Measurements from ENCODE around the gene PCDHGC3. TPM values are rescaled to one million over a fixed set of nuclear protein-coding genes. Genes with fewer than 3 reads are reported as not detected.

The PCDHGC3 gene
- total RNA-seq, 1 experiment from 2014 or later = 2.9 TPM

GRCh38 chr5:141441571-141442170 lies 34.1 kb upstream of the PCDHGC3 start:
- H3K36me3 ChIP-seq (ENCODE audit: control insufficient read depth, insufficient read depth, low read length) = no peaks in the 10 kb centered on the region
- Mint-ChIP-seq H3K27me3 (ENCODE audit: insufficient read depth, unreplicated experiment) (no peaks in the 10 kb centered on the region), H3K4me1 (ENCODE audit: low read depth, unreplicated experiment) (no peaks in the 10 kb centered on the region), H3K27ac (ENCODE audit: unreplicated experiment) (no peak overlapping the region), H3K36me3 (ENCODE audit: insufficient read depth, unreplicated experiment) (no peaks in the 10 kb centered on the region), H3K9me3 (ENCODE audit: unreplicated experiment) (peaks cover 37% of the 10 kb centered on the region), H3K4me3 (ENCODE audit: unreplicated experiment) (no peak overlapping the region)
- DNase-seq = no peak
- POLR2A ChIA-PET = no interaction called here
- no peaks in the 10 kb centered on the region for H3K4me1 ChIP-seq
- no peak overlapping the region for H3K4me3 ChIP-seq (ENCODE audit: low read depth, low read length)
- peaks cover 3% of the 10 kb centered on the region; the same call in 1 of the 2 replicates for H3K9me3 ChIP-seq
- no TSS peak for BruUV-seq (replicated peaks)
- no peaks in the 10 kb centered on the region for H3K27me3 ChIP-seq (replicated peaks; ENCODE audit: control insufficient read depth, insufficient read depth, low read length)
- no peak for TF ChIP-seq CTCF (IDR thresholded peaks at IDR 0.05; ENCODE audit: insufficient read depth in 1 of 2, low read depth in 1 of 2, low read length in 1 of 2, severe bottlenecking in 1 of 2, unreplicated experiment in 1 of 2)
- CTCF ChIA-PET = interaction anchor here (0.7 to 1.2 kb wide), 2 partner anchors 8 to 66 kb away, joined by 3 read pairs; no protein-coding TSS in a partner anchor
- intact Hi-C loops (cut with micrococcal nuclease; ENCODE audit: unreplicated experiment) = no loop called here

GRCh38 chr5:141465351-141465750 lies 10.4 kb upstream of the PCDHGC3 start:
- no peaks in the 10 kb centered on the region for H3K36me3 Mint-ChIP-seq (ENCODE audit: insufficient read depth, unreplicated experiment)
- H3K27me3 Mint-ChIP-seq (ENCODE audit: insufficient read depth, unreplicated experiment) = no peaks in the 10 kb centered on the region
- intact Hi-C loops (cut with micrococcal nuclease; ENCODE audit: unreplicated experiment) = no loop called here
- no peak for DNase-seq
- BruUV-seq (replicated peaks) = no TSS peak
- no peaks in the 10 kb centered on the region for H3K9me3 Mint-ChIP-seq (ENCODE audit: unreplicated experiment)
- H3K4me3 Mint-ChIP-seq (ENCODE audit: unreplicated experiment) = no peak overlapping the region
- Histone ChIP-seq H3K36me3 (ENCODE audit: control insufficient read depth, insufficient read depth, low read length) (no peaks in the 10 kb centered on the region), H3K9me3 (peaks cover 4% of the 10 kb centered on the region), H3K4me1 (no peaks in the 10 kb centered on the region), H3K4me3 (ENCODE audit: low read depth, low read length) (no peak overlapping the region), H3K27me3 (replicated peaks; ENCODE audit: control insufficient read depth, insufficient read depth, low read length) (no peaks in the 10 kb centered on the region)
- H3K27ac Mint-ChIP-seq (ENCODE audit: unreplicated experiment) = no peak overlapping the region
- no peak for TF ChIP-seq CTCF (IDR thresholded peaks at IDR 0.05; ENCODE audit: insufficient read depth in 1 of 2, low read depth in 1 of 2, low read length in 1 of 2, severe bottlenecking in 1 of 2, unreplicated experiment in 1 of 2)
- CTCF ChIA-PET = no interaction called here
- H3K4me1 Mint-ChIP-seq (ENCODE audit: low read depth, unreplicated experiment) = no peaks in the 10 kb centered on the region
- POLR2A ChIA-PET = interaction anchor here (0.7 kb wide), 1 partner anchor 1220 kb away, joined by 3 read pairs; no protein-coding TSS in a partner anchor

DNA sequence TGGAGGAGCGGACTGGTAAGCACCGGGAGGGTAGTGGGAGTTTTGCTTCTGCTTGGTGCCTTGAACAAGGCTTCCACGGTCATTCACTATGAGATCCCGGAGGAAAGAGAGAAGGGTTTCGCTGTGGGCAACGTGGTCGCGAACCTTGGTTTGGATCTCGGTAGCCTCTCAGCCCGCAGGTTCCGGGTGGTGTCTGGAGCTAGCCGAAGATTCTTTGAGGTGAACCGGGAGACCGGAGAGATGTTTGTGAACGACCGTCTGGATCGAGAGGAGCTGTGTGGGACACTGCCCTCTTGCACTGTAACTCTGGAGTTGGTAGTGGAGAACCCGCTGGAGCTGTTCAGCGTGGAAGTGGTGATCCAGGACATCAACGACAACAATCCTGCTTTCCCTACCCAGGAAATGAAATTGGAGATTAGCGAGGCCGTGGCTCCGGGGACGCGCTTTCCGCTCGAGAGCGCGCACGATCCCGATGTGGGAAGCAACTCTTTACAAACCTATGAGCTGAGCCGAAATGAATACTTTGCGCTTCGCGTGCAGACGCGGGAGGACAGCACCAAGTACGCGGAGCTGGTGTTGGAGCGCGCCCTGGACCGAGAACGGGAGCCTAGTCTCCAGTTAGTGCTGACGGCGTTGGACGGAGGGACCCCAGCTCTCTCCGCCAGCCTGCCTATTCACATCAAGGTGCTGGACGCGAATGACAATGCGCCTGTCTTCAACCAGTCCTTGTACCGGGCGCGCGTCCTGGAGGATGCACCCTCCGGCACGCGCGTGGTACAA lies 556 bp downstream of the PCDHGC3 start:
- CTCF ChIA-PET = no interaction called here
- Mint-ChIP-seq H3K36me3 (ENCODE audit: insufficient read depth, unreplicated experiment) (no peaks in the 10 kb centered on the region), H3K4me3 (ENCODE audit: unreplicated experiment) (no peak overlapping the region), H3K27me3 (ENCODE audit: insufficient read depth, unreplicated experiment) (no peaks in the 10 kb centered on the region), H3K27ac (ENCODE audit: unreplicated experiment) (no peak overlapping the region), H3K4me1 (ENCODE audit: low read depth, unreplicated experiment) (no peaks in the 10 kb centered on the region), H3K9me3 (ENCODE audit: unreplicated experiment) (no peaks in the 10 kb centered on the region)
- no peak overlapping the region for H3K4me3 ChIP-seq (ENCODE audit: low read depth, low read length)
- BruUV-seq (replicated peaks) = no TSS peak
- no peaks in the 10 kb centered on the region for H3K9me3 ChIP-seq
- intact Hi-C loops (cut with micrococcal nuclease; ENCODE audit: unreplicated experiment) = no loop called here
- no peak for DNase-seq
- no peaks in the 10 kb centered on the region for H3K4me1 ChIP-seq
- POLR2A ChIA-PET = no interaction called here
- no peaks in the 10 kb centered on the region for H3K36me3 ChIP-seq (ENCODE audit: control insufficient read depth, insufficient read depth, low read length)
- H3K27me3 ChIP-seq (replicated peaks; ENCODE audit: control insufficient read depth, insufficient read depth, low read length) = no peaks in the 10 kb centered on the region
- no peak for TF ChIP-seq CTCF (IDR thresholded peaks at IDR 0.05; ENCODE audit: insufficient read depth in 1 of 2, low read depth in 1 of 2, low read length in 1 of 2, severe bottlenecking in 1 of 2, unreplicated experiment in 1 of 2)

All from Caco-2 (cell line).